ENCODE results near the gene JARID2. TPM values are rescaled to one million over a fixed set of nuclear protein-coding genes. Genes with fewer than 3 reads are reported as not detected.
A peak's percentile ranks its signal among the peaks of the same experiment; 100 is the strongest.
"Not testable (repeated sequence)": the region's sequence is repeated elsewhere in the genome, so short reads cannot be mapped to it uniquely, and the experiment has no call there.

JARID2 gene
- total RNA-seq, 1 donor from 2014 or later = 3.8 TPM

GRCh38 chr6:15305496-15305895 lies 59.6 kb downstream of the JARID2 start:
- DNase-seq (ENCODE audit: low spot score) (no peak), ATAC-seq (no peak)

- no peak for DNase-seq (ENCODE audit: low spot score)
- ATAC-seq = no peak
These were observed 60.0 kb downstream of the JARID2 start for GRCh38 chr6:15305909-15306308.

- ATAC-seq (peak; percentile 54), DNase-seq (ENCODE audit: low spot score) (no peak)
These were observed 62.8 kb downstream of the JARID2 start for GRCh38 chr6:15308435-15309213.

- ATAC-seq (peak; percentile 24), DNase-seq (ENCODE audit: low spot score) (no peak)
These were observed 63.9 kb downstream of the JARID2 start for GRCh38 chr6:15309611-15310283.

GRCh38 chr6:15310680-15311079 lies 64.8 kb downstream of the JARID2 start:
- no peak for ATAC-seq
- no peak for DNase-seq (ENCODE audit: low spot score)

GRCh38 chr6:15312500-15312899 lies 66.6 kb downstream of the JARID2 start:
- DNase-seq (ENCODE audit: low spot score) (no peak), ATAC-seq (no peak)

GRCh38 chr6:15313367-15313766 lies 67.5 kb downstream of the JARID2 start:
- DNase-seq (ENCODE audit: low spot score) (no peak), ATAC-seq (peak; percentile 78)

GRCh38 chr6:15316754-15317153 lies 70.9 kb downstream of the JARID2 start:
- no peak for ATAC-seq
- no peak for DNase-seq (ENCODE audit: low spot score)

GRCh38 chr6:15317251-15317650 lies 71.4 kb downstream of the JARID2 start:
- ATAC-seq = no peak
- DNase-seq (ENCODE audit: low spot score) = no peak

- ATAC-seq (no peak), DNase-seq (ENCODE audit: low spot score) (no peak)
These were observed 72.3 kb downstream of the JARID2 start for GRCh38 chr6:15317934-15318902.

GRCh38 chr6:15319677-15320076 lies 73.8 kb downstream of the JARID2 start:
- DNase-seq (ENCODE audit: low spot score) (no peak), ATAC-seq (no peak)

GRCh38 chr6:15320693-15321092 lies 74.8 kb downstream of the JARID2 start:
- no peak for ATAC-seq
- no peak for DNase-seq (ENCODE audit: low spot score)

- ATAC-seq (peak; percentile 62), DNase-seq (ENCODE audit: low spot score) (no peak)
These were observed 76.3 kb downstream of the JARID2 start for GRCh38 chr6:15322184-15322583.

GRCh38 chr6:15322781-15323536 lies 77.1 kb downstream of the JARID2 start:
- ATAC-seq = no peak
- no peak for DNase-seq (ENCODE audit: low spot score)

- ATAC-seq; DNase-seq (ENCODE audit: low spot score): not testable (repeated sequence)
These were observed 77.7 kb downstream of the JARID2 start for GRCh38 chr6:15323611-15324010.

GRCh38 chr6:15324427-15324985 lies 78.6 kb downstream of the JARID2 start:
- no peak for DNase-seq (ENCODE audit: low spot score)
- peak; percentile 40 for ATAC-seq

- no peak for ATAC-seq
- no peak for DNase-seq (ENCODE audit: low spot score)
These were observed 79.7 kb downstream of the JARID2 start for GRCh38 chr6:15325540-15325955.

GRCh38 chr6:15326067-15326614 lies 80.3 kb downstream of the JARID2 start:
- ATAC-seq = no peak
- no peak for DNase-seq (ENCODE audit: low spot score)

GRCh38 chr6:15327271-15327670 lies 81.4 kb downstream of the JARID2 start:
- no peak for DNase-seq (ENCODE audit: low spot score)
- no peak for ATAC-seq

- no peak for ATAC-seq
- DNase-seq (ENCODE audit: low spot score) = no peak
These were observed 83.4 kb downstream of the JARID2 start for GRCh38 chr6:15329197-15329671.

Data from left lobe of liver (tissue), 2 donors.